HL-60 (cell line): ENCODE data around the gene DCX.

Source experiments
- CTCF ChIP-seq: IDR thresholded peaks from one replicate; pipeline ENCODE4 v1.5.1; 2011; ENCODE audit warnings: low read length, control low read depth, inconsistent platforms; ENCODE audit not compliant: insufficient read depth
- TF ChIP-seq, protein P1 (sequence below): IDR thresholded peaks from 2 replicates; pipeline ENCODE4 v1.6.1; 2012; ENCODE audit warnings: low read depth; ENCODE audit not compliant: insufficient replicate concordance

- TF ChIP-seq CTCF = no peak
- TF ChIP-seq, protein P1, sequence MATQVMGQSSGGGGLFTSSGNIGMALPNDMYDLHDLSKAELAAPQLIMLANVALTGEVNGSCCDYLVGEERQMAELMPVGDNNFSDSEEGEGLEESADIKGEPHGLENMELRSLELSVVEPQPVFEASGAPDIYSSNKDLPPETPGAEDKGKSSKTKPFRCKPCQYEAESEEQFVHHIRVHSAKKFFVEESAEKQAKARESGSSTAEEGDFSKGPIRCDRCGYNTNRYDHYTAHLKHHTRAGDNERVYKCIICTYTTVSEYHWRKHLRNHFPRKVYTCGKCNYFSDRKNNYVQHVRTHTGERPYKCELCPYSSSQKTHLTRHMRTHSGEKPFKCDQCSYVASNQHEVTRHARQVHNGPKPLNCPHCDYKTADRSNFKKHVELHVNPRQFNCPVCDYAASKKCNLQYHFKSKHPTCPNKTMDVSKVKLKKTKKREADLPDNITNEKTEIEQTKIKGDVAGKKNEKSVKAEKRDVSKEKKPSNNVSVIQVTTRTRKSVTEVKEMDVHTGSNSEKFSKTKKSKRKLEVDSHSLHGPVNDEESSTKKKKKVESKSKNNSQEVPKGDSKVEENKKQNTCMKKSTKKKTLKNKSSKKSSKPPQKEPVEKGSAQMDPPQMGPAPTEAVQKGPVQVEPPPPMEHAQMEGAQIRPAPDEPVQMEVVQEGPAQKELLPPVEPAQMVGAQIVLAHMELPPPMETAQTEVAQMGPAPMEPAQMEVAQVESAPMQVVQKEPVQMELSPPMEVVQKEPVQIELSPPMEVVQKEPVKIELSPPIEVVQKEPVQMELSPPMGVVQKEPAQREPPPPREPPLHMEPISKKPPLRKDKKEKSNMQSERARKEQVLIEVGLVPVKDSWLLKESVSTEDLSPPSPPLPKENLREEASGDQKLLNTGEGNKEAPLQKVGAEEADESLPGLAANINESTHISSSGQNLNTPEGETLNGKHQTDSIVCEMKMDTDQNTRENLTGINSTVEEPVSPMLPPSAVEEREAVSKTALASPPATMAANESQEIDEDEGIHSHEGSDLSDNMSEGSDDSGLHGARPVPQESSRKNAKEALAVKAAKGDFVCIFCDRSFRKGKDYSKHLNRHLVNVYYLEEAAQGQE = no peak
Observed at GRCh38 chrX:111328858-111329257, 83.1 kb downstream of the DCX start.
